ENCODE measurements around the gene TAGLN.

DNA sequence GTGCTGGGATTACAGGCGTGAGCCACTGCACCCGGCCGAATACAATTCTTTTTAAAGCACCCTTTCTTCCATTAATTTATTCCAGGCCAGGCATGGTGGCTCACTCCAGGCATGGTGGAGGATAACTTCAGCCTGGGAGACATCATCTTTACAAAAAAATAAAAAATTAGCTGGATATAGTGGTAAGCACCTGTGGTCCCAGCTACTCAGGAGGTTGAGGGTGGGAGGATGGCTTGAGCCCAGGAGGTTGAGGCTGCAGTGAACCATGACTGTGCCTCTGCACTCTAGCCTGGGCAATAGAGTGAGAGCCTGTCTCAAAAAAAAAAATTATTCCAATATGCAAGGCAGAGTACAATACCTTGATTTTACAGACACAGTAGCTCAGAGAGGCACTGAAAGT is 11.4 kb downstream of the TAGLN start:
- TF ChIP-seq ZNF138 (CRISPR knock-in tag; conservative IDR thresholded peaks at IDR 0.05) = no peak
- TF ChIP-seq, protein P1, sequence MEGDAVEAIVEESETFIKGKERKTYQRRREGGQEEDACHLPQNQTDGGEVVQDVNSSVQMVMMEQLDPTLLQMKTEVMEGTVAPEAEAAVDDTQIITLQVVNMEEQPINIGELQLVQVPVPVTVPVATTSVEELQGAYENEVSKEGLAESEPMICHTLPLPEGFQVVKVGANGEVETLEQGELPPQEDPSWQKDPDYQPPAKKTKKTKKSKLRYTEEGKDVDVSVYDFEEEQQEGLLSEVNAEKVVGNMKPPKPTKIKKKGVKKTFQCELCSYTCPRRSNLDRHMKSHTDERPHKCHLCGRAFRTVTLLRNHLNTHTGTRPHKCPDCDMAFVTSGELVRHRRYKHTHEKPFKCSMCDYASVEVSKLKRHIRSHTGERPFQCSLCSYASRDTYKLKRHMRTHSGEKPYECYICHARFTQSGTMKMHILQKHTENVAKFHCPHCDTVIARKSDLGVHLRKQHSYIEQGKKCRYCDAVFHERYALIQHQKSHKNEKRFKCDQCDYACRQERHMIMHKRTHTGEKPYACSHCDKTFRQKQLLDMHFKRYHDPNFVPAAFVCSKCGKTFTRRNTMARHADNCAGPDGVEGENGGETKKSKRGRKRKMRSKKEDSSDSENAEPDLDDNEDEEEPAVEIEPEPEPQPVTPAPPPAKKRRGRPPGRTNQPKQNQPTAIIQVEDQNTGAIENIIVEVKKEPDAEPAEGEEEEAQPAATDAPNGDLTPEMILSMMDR (IDR thresholded peaks at IDR 0.05) = no peak

Data from WTC11 (cell line).